Measurements from ENCODE around the gene GRAMD1A.
"Not testable (repeated sequence)": the region's sequence is repeated elsewhere in the genome, so short reads cannot be mapped to it uniquely, and the experiment has no call there.

GRAMD1A gene

DNA sequence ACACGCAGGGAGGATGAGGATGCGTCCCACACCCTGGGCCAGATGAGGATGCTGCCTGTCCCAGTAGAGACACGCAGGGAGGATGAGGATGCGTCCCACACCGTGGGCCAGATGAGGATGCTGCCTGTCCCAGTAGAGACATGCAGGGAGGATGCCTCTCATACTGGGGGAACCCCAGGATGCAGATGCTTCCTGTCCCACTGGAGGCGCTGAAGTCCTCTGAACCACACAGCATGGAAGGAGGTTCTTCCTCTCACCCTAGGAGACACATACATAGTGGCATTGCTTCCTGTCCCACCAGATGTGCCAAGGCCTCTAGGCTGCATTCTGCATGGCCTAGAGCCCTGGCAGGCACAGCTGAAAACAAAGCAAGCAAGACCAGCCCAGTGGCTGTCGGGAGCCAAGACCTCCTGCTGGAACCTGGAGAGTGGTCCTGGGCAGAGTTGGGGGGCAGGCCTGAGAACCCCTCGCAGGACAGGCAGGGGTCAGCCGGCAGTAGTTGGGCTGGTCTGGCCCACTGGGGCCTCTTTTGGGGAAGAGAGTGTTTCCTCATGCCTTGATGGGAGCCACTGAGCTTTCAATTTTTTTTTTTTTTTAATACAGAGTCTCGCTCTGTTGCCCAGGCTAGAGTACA, 45.7 kb downstream of the GRAMD1A start:
- TF ChIP-seq, protein P1, sequence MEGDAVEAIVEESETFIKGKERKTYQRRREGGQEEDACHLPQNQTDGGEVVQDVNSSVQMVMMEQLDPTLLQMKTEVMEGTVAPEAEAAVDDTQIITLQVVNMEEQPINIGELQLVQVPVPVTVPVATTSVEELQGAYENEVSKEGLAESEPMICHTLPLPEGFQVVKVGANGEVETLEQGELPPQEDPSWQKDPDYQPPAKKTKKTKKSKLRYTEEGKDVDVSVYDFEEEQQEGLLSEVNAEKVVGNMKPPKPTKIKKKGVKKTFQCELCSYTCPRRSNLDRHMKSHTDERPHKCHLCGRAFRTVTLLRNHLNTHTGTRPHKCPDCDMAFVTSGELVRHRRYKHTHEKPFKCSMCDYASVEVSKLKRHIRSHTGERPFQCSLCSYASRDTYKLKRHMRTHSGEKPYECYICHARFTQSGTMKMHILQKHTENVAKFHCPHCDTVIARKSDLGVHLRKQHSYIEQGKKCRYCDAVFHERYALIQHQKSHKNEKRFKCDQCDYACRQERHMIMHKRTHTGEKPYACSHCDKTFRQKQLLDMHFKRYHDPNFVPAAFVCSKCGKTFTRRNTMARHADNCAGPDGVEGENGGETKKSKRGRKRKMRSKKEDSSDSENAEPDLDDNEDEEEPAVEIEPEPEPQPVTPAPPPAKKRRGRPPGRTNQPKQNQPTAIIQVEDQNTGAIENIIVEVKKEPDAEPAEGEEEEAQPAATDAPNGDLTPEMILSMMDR (IDR thresholded peaks at IDR 0.05; ENCODE audit: low read depth, low read length): peak; percentile 51
- H3K4me3 ChIP-seq (replicated peaks in 1 of 2; ENCODE audit: low read depth in 2 of 2, low read length in 2 of 2): no peak overlapping the region
- peak; percentile 51 to 54 for DNase-seq (ENCODE audit: low read depth in 2 of 2)

GRCh38 chr19:35046461-35046860, 46.3 kb downstream of the GRAMD1A start:
- no peak overlapping the region for H3K4me3 ChIP-seq (replicated peaks in 1 of 2; ENCODE audit: low read depth in 2 of 2, low read length in 2 of 2)

DNA sequence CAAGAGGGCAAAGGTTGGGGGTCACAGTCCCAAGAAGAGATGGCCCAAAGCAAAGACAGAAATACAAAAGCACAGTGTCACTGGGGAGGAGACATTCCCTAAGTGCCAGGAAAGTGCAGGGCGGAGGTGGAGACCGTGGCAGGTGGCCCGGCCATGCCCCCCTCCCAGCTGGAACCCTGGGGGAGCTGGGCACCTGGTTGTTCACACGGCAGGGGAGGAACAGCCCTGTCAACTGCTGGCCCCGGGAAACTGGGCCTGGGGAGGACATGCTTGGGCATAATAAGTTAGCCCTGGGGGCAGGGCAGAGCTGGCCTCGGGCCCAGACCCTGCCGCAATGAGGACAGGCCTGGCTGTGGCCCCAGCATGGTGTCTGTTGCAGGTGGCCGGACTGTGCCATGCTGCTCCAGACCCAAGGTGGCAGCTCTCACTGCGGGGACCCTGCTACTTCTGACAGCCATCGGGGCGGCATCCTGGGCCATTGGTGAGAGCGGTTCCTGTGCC, 48.8 kb downstream of the GRAMD1A start:
- no peak overlapping the region for H3K4me3 ChIP-seq (replicated peaks in 1 of 2; ENCODE audit: low read depth in 2 of 2, low read length in 2 of 2)
- TF ChIP-seq, protein P1 (IDR thresholded peaks at IDR 0.05; ENCODE audit: low read depth, low read length): no peak
- DNase-seq (ENCODE audit: low read depth in 2 of 2): no peak

More at GRCh38 chr19:35046461-35046860, 46.3 kb downstream of the GRAMD1A start:
- TF ChIP-seq, protein P1 (IDR thresholded peaks at IDR 0.05; ENCODE audit: low read depth, low read length): no peak
- DNase-seq (ENCODE audit: low read depth in 2 of 2): no peak

- no peak overlapping the region for H3K4me3 ChIP-seq (replicated peaks in 1 of 2; ENCODE audit: low read depth in 2 of 2, low read length in 2 of 2)
- TF ChIP-seq, protein P1 (IDR thresholded peaks at IDR 0.05; ENCODE audit: low read depth, low read length): no peak
- no peak for DNase-seq (ENCODE audit: low read depth in 2 of 2)
Observed at GRCh38 chr19:35049456-35049855, 49.3 kb downstream of the GRAMD1A start.

GRCh38 chr19:35050662-35051061, 50.5 kb downstream of the GRAMD1A start:
- DNase-seq (ENCODE audit: low read depth in 2 of 2); H3K4me3 ChIP-seq (replicated peaks in 1 of 2; ENCODE audit: low read depth in 2 of 2, low read length in 2 of 2): not testable (repeated sequence)

- DNase-seq (ENCODE audit: low read depth in 2 of 2): not testable (repeated sequence)
Observed at GRCh38 chr19:35051268-35051667, 51.1 kb downstream of the GRAMD1A start.

DNA sequence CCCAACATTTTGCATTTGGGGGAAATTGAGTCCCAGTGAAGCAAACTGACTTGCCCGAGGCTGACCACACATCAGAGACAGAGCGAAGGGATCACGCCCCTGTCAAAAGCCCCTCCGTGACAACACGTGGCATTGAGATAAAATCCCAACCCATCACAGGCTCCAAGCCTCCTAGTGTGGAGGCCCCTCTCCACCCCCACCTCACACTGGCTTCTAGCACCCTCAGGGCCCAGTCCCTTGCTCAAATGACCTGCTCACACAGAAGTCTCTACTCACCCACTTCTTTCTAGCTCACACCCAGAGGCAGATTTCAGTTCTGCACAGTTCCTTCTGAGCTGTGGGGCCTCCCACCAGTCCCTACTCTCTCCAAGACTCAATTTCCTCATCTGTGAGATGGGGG, 51.7 kb downstream of the GRAMD1A start:
- H3K4me3 ChIP-seq (replicated peaks in 1 of 2; ENCODE audit: low read depth in 2 of 2, low read length in 2 of 2): no peak overlapping the region
- DNase-seq (ENCODE audit: low read depth in 2 of 2): no peak
- TF ChIP-seq, protein P1 (IDR thresholded peaks at IDR 0.05; ENCODE audit: low read depth, low read length): no peak

More at GRCh38 chr19:35051268-35051667, 51.1 kb downstream of the GRAMD1A start:
- H3K4me3 ChIP-seq (replicated peaks in 1 of 2; ENCODE audit: low read depth in 2 of 2, low read length in 2 of 2): not testable (repeated sequence)

Data from cardiac fibroblast (primary cell).